Mesendoderm (in vitro differentiated cells): Measurements from ENCODE around the gene HS2ST1.

Source experiments
- DNase-seq: peaks from one replicate; pipeline ENCODE4 v3.0.0; 2013
- H2AK5ac ChIP-seq: 2 replicates; pipeline ENCODE4 v1.6.1; 2013; ENCODE audit warnings: low read length, inconsistent platforms
- H2BK120ac ChIP-seq: 2 replicates; pipeline ENCODE4 v1.6.1; 2013; ENCODE audit warnings: low read depth, mild to moderate bottlenecking, low read length, moderate library complexity, mixed read lengths
- H2BK15ac ChIP-seq: replicated peaks from 2 replicates; pipeline ENCODE4 v1.6.1; 2013; ENCODE audit warnings: low read depth, mild to moderate bottlenecking, moderate library complexity
- H2BK5ac ChIP-seq: 2 replicates; pipeline ENCODE4 v1.6.1; 2013; ENCODE audit warnings: low read length, inconsistent platforms
- H3K18ac ChIP-seq: 2 replicates; pipeline ENCODE4 v1.6.1; 2013; ENCODE audit warnings: mild to moderate bottlenecking, low read length, mixed read lengths
- H3K23ac ChIP-seq: one replicate; pipeline ENCODE4 v1.6.1; 2013; ENCODE audit warnings: low read length
- H3K27ac ChIP-seq: 2 replicates; pipeline ENCODE4 v1.5.1; 2013; ENCODE audit warnings: low read depth, mild to moderate bottlenecking, inconsistent platforms, low read length, moderate library complexity
- H3K27me3 ChIP-seq: 2 replicates; pipeline ENCODE4 v1.6.1; 2013; ENCODE audit warnings: low read length, control low read depth, mild to moderate bottlenecking, inconsistent platforms; ENCODE audit not compliant: insufficient read depth, poor library complexity
- H3K36me3 ChIP-seq: 2 replicates; pipeline ENCODE4 v1.6.1; 2013; ENCODE audit warnings: low read length, inconsistent platforms; ENCODE audit not compliant: control insufficient read depth, insufficient read depth
- H3K4ac ChIP-seq: one replicate; pipeline ENCODE4 v1.6.1; 2013; ENCODE audit warnings: low read depth, mild to moderate bottlenecking, low read length, moderate library complexity
- H3K4me1 ChIP-seq: 2 replicates; pipeline ENCODE4 v1.6.1; 2013; ENCODE audit warnings: low read depth, low read length, inconsistent platforms; ENCODE audit not compliant: control insufficient read depth
- H3K4me2 ChIP-seq: 2 replicates; pipeline ENCODE4 v1.6.1; 2013; ENCODE audit warnings: low read length
- H3K4me3 ChIP-seq: 2 replicates; pipeline ENCODE4 v1.5.1; 2013; ENCODE audit warnings: mild to moderate bottlenecking, low read length
- H3K56ac ChIP-seq: one replicate; pipeline ENCODE4 v1.6.1; 2013; ENCODE audit warnings: low read length
- H3K79me1 ChIP-seq: 2 replicates; pipeline ENCODE4 v1.6.1; 2013; ENCODE audit warnings: low read length, inconsistent platforms
- H3K79me2 ChIP-seq: 2 replicates; pipeline ENCODE4 v1.6.1; 2013; ENCODE audit warnings: mild to moderate bottlenecking, low read length; ENCODE audit not compliant: control insufficient read depth, insufficient read depth
- H3K9ac ChIP-seq: 2 replicates; pipeline ENCODE4 v1.6.1; 2013; ENCODE audit warnings: low read length, inconsistent platforms
- H4K5ac ChIP-seq: one replicate; pipeline ENCODE4 v1.6.1; 2013; ENCODE audit warnings: low read length
- H4K8ac ChIP-seq: one replicate; pipeline ENCODE4 v1.6.1; 2013; ENCODE audit warnings: low read depth, mild to moderate bottlenecking, control low read depth, low read length, moderate library complexity
- WGBS: extraction: QIAGEN DNeasy Blood & Tissue Kit; methylation state at CpG from one replicate; pipeline ENCODE4 v1.1.7; 2013; ENCODE audit warnings: low lambda C conversion rate, missing lambda C conversion rate; ENCODE audit not compliant: insufficient coverage; ENCODE audit errors: extremely low coverage; 5-methylcytosine and 5-hydroxymethylcytosine counted together

The HS2ST1 gene

DNA sequence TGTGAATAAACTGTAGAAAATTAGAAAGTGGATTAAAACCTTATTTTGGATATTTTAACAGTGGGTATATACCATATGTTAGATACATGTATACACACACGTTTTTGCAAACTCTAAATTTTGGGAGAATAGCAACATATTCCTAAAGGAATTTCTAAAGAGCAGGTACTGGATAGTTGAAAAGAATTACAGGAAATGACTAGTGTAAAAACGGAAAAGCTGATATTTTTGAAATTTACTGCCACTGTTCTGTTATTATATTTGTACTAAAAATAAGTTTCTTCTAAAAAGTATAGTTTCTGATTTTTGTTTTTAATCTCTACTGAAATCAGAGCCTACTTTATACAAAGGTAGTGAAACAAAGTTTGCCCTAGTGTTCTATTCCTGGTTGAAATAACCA is 114.1 kb downstream of the HS2ST1 start:
- Histone ChIP-seq H4K5ac (no peak overlapping the region), H3K79me2 (no peaks in the 10 kb centered on the region), H2BK120ac (no peak overlapping the region), H3K4ac (no peak overlapping the region), H3K9ac (no peak overlapping the region), H2BK5ac (no peak overlapping the region), H3K79me1 (no peaks in the 10 kb centered on the region), H3K56ac (no peak overlapping the region), H2AK5ac (no peak overlapping the region), H3K27me3 (no peaks in the 10 kb centered on the region), H3K36me3 (no peaks in the 10 kb centered on the region), H3K4me1 (no peaks in the 10 kb centered on the region), H2BK15ac (no peak overlapping the region), H3K27ac (no peak overlapping the region), H3K4me3 (no peak overlapping the region), H4K8ac (no peak overlapping the region), H3K4me2 (no peak overlapping the region), H3K23ac (no peak overlapping the region), H3K18ac (no peak overlapping the region)
- DNase-seq, result no peak
- WGBS, result no CpG with 5 or more reads among the region's 2 CpGs

DNA sequence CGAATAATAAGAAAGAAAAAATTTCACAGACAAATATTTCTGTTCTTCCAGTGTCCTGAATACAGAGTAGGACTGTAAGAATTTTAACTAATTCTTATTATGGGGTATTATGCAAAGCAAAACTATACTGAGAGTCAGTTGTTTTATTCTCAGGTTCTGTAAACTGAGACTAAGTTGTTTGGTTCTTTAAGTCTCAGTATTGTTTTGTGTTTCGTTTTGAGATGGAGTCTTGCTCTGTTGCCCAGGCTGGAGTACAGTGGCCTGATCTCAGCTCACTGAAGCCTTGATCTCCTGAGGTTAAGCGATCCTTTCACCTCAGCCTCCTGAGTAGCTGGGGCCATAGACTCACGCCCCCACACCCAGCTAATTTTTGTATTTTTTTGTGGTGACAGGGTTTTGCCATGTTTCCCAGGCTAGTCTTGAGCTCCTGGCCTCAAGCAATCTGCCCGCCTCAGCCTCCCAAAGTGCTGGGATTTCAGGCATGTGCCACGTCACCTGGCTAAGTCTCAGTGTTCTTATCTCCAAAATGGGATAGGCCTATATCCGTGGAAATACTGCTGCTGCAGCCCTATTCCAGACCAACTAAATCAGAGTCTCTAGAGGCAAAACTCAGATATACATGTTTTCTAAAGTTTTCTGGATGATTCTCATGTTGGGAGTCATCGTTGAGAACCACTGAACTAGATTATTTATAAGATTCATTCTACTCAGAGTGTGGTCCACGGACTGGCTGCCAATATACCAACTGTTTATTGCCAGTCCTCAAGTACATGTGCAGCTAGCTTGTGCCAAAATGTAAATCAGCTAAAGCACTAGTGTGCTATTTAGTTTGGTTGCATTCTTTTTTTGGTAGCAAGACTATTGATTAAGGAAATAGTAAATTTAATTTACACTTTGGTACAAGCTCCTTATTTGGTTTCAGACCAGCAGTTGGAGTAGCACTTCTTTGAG is 116.6 kb downstream of the HS2ST1 start:
- Histone ChIP-seq H3K36me3 (no peaks in the 10 kb centered on the region), H2BK120ac (no peak overlapping the region), H2AK5ac (no peak overlapping the region), H3K56ac (no peak overlapping the region), H3K4ac (no peak overlapping the region), H2BK15ac (no peak overlapping the region), H3K18ac (no peak overlapping the region), H3K4me1 (no peaks in the 10 kb centered on the region), H4K5ac (no peak overlapping the region), H3K4me3 (no peak overlapping the region), H3K4me2 (no peak overlapping the region), H3K23ac (no peak overlapping the region), H2BK5ac (no peak overlapping the region), H3K27me3 (no peaks in the 10 kb centered on the region), H3K9ac (no peak overlapping the region), H3K79me2 (no peaks in the 10 kb centered on the region), H3K27ac (no peak overlapping the region), H4K8ac (no peak overlapping the region), H3K79me1 (no peaks in the 10 kb centered on the region)
- no CpG with 5 or more reads among the region's 9 CpGs for WGBS
- no peak for DNase-seq

DNA sequence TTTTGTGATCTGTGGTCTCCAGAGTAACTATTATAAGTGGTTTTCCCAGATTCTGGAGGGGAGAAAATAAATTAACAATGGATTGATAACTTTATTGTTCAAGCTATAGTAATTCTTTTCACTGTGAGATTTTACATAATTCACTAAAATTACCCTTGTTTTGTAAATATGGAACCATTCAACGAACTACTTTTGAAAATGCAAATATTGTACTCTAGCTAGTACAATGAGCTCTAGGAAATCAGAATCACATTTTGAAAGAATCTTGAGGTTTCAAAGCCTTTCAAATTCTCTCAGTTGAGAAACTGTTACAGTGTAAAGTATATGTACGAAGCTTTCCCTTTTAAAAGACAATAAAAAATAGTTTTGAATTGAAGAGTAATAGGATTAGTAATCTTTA is 119.9 kb downstream of the HS2ST1 start:
- no peak overlapping the region for H2AK5ac ChIP-seq
- no peak for DNase-seq
- no peak overlapping the region for H3K56ac ChIP-seq
- H3K4me2 ChIP-seq, result no peak overlapping the region
- no peak overlapping the region for H2BK15ac ChIP-seq
- no peak overlapping the region for H3K4ac ChIP-seq
- no peaks in the 10 kb centered on the region for H3K79me1 ChIP-seq
- no peak overlapping the region for H2BK5ac ChIP-seq
- H3K18ac ChIP-seq, result no peak overlapping the region
- H2BK120ac ChIP-seq, result no peak overlapping the region
- H3K9ac ChIP-seq, result no peak overlapping the region
- no CpG with 5 or more reads among the region's 2 CpGs for WGBS
- no peaks in the 10 kb centered on the region for H3K36me3 ChIP-seq
- H4K5ac ChIP-seq, result no peak overlapping the region
- no peak overlapping the region for H4K8ac ChIP-seq
- no peaks in the 10 kb centered on the region for H3K4me1 ChIP-seq
- no peak overlapping the region for H3K4me3 ChIP-seq
- H3K79me2 ChIP-seq, result no peaks in the 10 kb centered on the region
- no peaks in the 10 kb centered on the region for H3K27me3 ChIP-seq
- H3K27ac ChIP-seq, result no peak overlapping the region
- no peak overlapping the region for H3K23ac ChIP-seq

DNA sequence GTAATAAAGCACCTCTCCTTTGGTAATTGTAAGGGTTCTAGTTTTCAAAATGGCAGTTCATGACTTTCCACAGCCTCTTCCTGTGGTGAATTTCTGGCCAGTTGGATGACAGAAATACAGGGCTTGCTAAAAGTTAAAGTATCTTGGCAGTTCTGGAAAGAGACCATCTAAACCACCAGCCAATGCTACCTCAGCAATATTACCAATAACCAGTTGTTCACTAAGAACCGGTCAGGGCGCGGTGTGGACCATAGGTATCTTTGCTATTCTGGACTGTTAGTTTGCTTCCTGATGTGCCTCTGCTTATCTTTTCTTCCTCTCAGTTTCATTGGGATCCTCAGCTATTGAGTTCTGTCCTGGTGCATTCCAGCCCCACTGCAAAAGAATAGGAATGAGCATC is 124.7 kb downstream of the HS2ST1 start:
- no peak overlapping the region for H2BK120ac ChIP-seq
- no CpG with 5 or more reads among the region's 3 CpGs for WGBS
- no peak overlapping the region for H3K18ac ChIP-seq
- H3K27me3 ChIP-seq, result no peaks in the 10 kb centered on the region
- no peaks in the 10 kb centered on the region for H3K4me1 ChIP-seq
- no peak overlapping the region for H3K4me2 ChIP-seq
- H3K56ac ChIP-seq, result no peak overlapping the region
- H2AK5ac ChIP-seq, result no peak overlapping the region
- H4K8ac ChIP-seq, result no peak overlapping the region
- no peak overlapping the region for H3K4me3 ChIP-seq
- no peak overlapping the region for H2BK15ac ChIP-seq
- H3K23ac ChIP-seq, result no peak overlapping the region
- no peaks in the 10 kb centered on the region for H3K79me2 ChIP-seq
- no peak overlapping the region for H3K27ac ChIP-seq
- H4K5ac ChIP-seq, result no peak overlapping the region
- H3K4ac ChIP-seq, result no peak overlapping the region
- no peak overlapping the region for H2BK5ac ChIP-seq
- H3K9ac ChIP-seq, result no peak overlapping the region
- DNase-seq, result no peak
- no peaks in the 10 kb centered on the region for H3K36me3 ChIP-seq
- no peaks in the 10 kb centered on the region for H3K79me1 ChIP-seq

DNA sequence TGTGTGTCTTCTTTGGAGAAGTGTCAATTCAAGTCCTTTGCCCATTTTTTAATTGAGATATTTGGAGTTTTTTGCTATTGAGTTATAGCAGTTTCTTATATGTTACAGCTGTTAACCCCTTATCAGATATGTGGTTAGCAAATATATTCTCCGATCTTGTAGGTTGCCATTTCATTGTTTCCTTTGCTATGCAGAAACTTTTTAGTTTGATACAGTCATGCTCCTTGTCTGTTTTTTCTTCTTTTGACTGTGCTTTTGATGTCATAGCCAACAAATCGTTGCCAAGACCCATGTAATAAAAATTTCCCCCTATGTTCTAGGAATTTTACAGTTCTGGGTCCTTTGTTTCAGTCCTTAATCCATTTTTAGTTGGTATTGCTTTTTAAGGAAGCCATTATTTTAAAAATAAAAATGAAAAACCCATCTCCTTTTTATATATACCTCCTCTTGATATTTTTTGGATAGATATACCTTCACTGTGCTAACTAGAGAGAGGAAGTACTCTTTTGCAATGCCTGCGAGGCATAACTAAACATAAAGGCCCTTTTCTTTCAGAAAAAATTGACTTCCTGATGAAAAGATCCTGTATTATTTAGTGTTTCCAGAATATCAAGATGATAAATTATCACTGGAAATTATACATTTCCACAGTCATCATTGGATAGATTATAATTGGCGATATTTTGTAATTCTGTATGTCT is 127.8 kb downstream of the HS2ST1 start:
- H3K4ac ChIP-seq, result no peak overlapping the region
- H3K4me1 ChIP-seq, result no peaks in the 10 kb centered on the region
- no peak overlapping the region for H2BK15ac ChIP-seq
- no peak overlapping the region for H3K56ac ChIP-seq
- H3K18ac ChIP-seq, result no peak overlapping the region
- H4K8ac ChIP-seq, result no peak overlapping the region
- no peak overlapping the region for H2BK5ac ChIP-seq
- H2BK120ac ChIP-seq, result no peak overlapping the region
- no peak overlapping the region for H3K4me2 ChIP-seq
- H3K4me3 ChIP-seq, result no peak overlapping the region
- no peak overlapping the region for H3K9ac ChIP-seq
- H2AK5ac ChIP-seq, result no peak overlapping the region
- no peak overlapping the region for H3K27ac ChIP-seq
- no peaks in the 10 kb centered on the region for H3K79me1 ChIP-seq
- no peaks in the 10 kb centered on the region for H3K79me2 ChIP-seq
- no peak overlapping the region for H3K23ac ChIP-seq
- no peak for DNase-seq
- no peak overlapping the region for H4K5ac ChIP-seq
- no peaks in the 10 kb centered on the region for H3K36me3 ChIP-seq
- H3K27me3 ChIP-seq, result no peaks in the 10 kb centered on the region
- no CpG with 5 or more reads among the region's 4 CpGs for WGBS
